ENCODE data around the gene TRMT1. TPM values are rescaled to one million over a fixed set of nuclear protein-coding genes. Genes with fewer than 3 reads are reported as not detected.

Gene TRMT1
- total and polyA plus RNA-seq, 2 experiments from 2014 or later = 88.6 to 90.1 TPM

DNA sequence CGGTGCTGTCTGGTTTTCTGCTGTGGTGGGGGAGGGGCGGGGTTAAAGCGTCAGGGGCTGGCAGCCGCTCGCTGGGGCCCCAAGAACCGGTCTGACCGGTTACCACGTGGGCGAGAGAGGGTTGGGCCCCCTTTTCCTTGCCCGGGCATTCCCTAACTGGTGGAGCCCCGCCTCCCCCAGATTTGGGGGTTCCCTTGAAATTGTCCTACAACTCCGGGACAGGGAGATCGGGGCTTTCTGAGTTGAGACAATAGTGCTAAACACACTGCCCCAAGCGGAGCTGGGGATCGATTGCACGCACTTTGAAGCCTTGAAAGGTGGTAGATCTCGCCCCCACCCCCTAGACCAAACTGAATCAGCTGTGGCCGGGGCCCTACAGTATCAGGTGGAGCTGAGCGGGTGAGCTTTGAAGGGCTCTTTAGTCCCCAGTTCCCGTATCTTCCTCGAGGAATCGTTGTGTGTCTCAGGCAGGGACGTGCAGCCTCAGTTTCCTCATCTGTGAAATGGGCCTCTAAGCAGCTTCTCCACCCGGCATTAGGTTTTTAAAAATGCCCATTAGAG is 38.5 kb upstream of the TRMT1 start (continued):
- TF ChIP-seq REST (IDR thresholded peaks at IDR 0.05; ENCODE audit: unreplicated experiment) = no peak
- TF ChIP-seq ETS1 (IDR thresholded peaks at IDR 0.05) = no peak
- TF ChIP-seq POLR2AphosphoS5 (IDR thresholded peaks at IDR 0.05; ENCODE audit: low read depth) = peak; percentile 55; the same call in 1 of the 2 replicates
- 0 out of 2 replicates have a peak, but pooled peaks have one; percentile 50 for TF ChIP-seq ZNF114 (CRISPR knock-in tag; IDR thresholded peaks at IDR 0.05)
- TF ChIP-seq EZH2 (IDR thresholded peaks at IDR 0.05; ENCODE audit: low read depth, unreplicated experiment) = no peak
- no peak for TF ChIP-seq ZNF331 (CRISPR knock-in tag; IDR thresholded peaks at IDR 0.05; ENCODE audit: low read depth)
- no peak for TF ChIP-seq ZNF462 (CRISPR knock-in tag; IDR thresholded peaks at IDR 0.05)

All from GM23338 (cell line).